HepG2 (cell line): Measurements from ENCODE around the gene CAV3. TPM values are rescaled to one million over a fixed set of nuclear protein-coding genes. Genes with fewer than 3 reads are reported as not detected.

Source experiments
- AHR ChIP-seq: IDR thresholded peaks from 2 replicates; pipeline ENCODE4 v1.6.1; 2018; ENCODE audit warnings: missing genetic modification reagents, missing compliant biosample characterization
- ATF7-NPFF ChIP-seq: sonication (generic); formaldehyde crosslinking; IDR thresholded peaks from 2 replicates; pipeline ENCODE4 v1.8.1; 2023; ENCODE audit warnings: mild to moderate bottlenecking, low read depth, missing genetic modification reagents, moderate library complexity
- CBX1 ChIP-seq: IDR thresholded peaks from one replicate; pipeline ENCODE4 v1.6.1; 2016; ENCODE audit warnings: antibody characterized with exemption, low read depth
- JUND ChIP-seq: sonication (generic); formaldehyde crosslinking; IDR thresholded peaks from 2 replicates; pipeline ENCODE4 v1.8.0; 2022; ENCODE audit warnings: mild to moderate bottlenecking, missing genetic modification reagents
- KLF16 ChIP-seq, 2 experiments: sonication (generic) in 1 of 2; formaldehyde crosslinking in 1 of 2; IDR thresholded peaks; 2 replicates each; pipeline versions ENCODE4 v1.6.1 to v1.8.0; 2016 to 2023; ENCODE audit warnings: missing genetic modification reagents in 2 of 2, missing compliant biosample characterization in 1 of 2
- MIXL1 ChIP-seq: IDR thresholded peaks from 2 replicates; pipeline ENCODE4 v1.6.1; 2016
- RARA ChIP-seq: IDR thresholded peaks from 2 replicates; pipeline ENCODE4 v1.6.1; 2016; ENCODE audit warnings: missing genetic modification reagents, missing compliant biosample characterization
- RXRA ChIP-seq: sonication (generic); formaldehyde crosslinking; IDR thresholded peaks from 2 replicates; pipeline ENCODE4 v1.5.1; 2020; ENCODE audit warnings: missing genetic modification reagents
- TAF15 ChIP-seq: fragments of 200-400 bp; formaldehyde crosslinking; IDR thresholded peaks from one replicate; pipeline ENCODE4 v1.6.1; 2018; ENCODE audit warnings: mild to moderate bottlenecking, low read depth, low read length; ENCODE audit not compliant: poor library complexity, severe bottlenecking
- TCF7L2 ChIP-seq: IDR thresholded peaks from 2 replicates; pipeline ENCODE4 v1.6.1; 2011; ENCODE audit warnings: mild to moderate bottlenecking, low read depth, low read length, moderate library complexity
- TMF1 ChIP-seq: sonication (generic); formaldehyde crosslinking; IDR thresholded peaks from 2 replicates; pipeline ENCODE4 v1.8.1; 2022; ENCODE audit warnings: low read depth, missing genetic modification reagents
- ZNF446 ChIP-seq: sonication (generic); formaldehyde crosslinking; IDR thresholded peaks from 2 replicates; pipeline ENCODE4 v1.5.0; 2020; ENCODE audit warnings: mild to moderate bottlenecking, missing genetic modification reagents
- ZNF501 ChIP-seq: sonication (generic); formaldehyde crosslinking; IDR thresholded peaks from 2 replicates; pipeline ENCODE4 v1.5.1; 2020; ENCODE audit warnings: mild to moderate bottlenecking, moderate library complexity, missing genetic modification reagents
- ZNF709 ChIP-seq: sonication (generic); formaldehyde crosslinking; IDR thresholded peaks from 2 replicates; pipeline ENCODE4 v1.5.0; 2020; ENCODE audit warnings: mild to moderate bottlenecking, missing genetic modification reagents
- ZNF768 ChIP-seq: sonication (generic); formaldehyde crosslinking; IDR thresholded peaks from 2 replicates; pipeline ENCODE4 v1.4.0; 2020; ENCODE audit warnings: missing genetic modification reagents
- ZNF773 ChIP-seq: sonication (generic); formaldehyde crosslinking; IDR thresholded peaks from 2 replicates; pipeline ENCODE4 v1.4.0; 2020; ENCODE audit warnings: missing genetic modification reagents, borderline replicate concordance
- ZNF792 ChIP-seq: IDR thresholded peaks from 2 replicates; pipeline ENCODE4 v1.6.1; 2016
- ZSCAN22 ChIP-seq: sonication (generic); formaldehyde crosslinking; IDR thresholded peaks from 2 replicates; pipeline ENCODE4 v1.4.0; 2020; ENCODE audit warnings: mild to moderate bottlenecking, missing genetic modification reagents
- polyA plus RNA-seq, 8 experiments: library from polyadenylated mRNA; depleted of rRNA in 3 of 8; stranded (reverse) in 7 of 8; unstranded in 1 of 8; fragments of >200 nt; fragmentation: Illumina TruSeq in 4 of 8; extraction: Trizol in 4 of 8; gene quantifications; 2 replicates each; pipeline versions ENCODE4 v1.2.1 to v1.2.3, GENCODE V29; 2011 to 2016; ENCODE audit warnings: low read depth in 4 of 8, missing spikeins in 1 of 8, mixed read lengths in 1 of 8; ENCODE audit not compliant: insufficient read depth in 1 of 8
- total RNA-seq, 5 experiments: library from RNA; depleted of rRNA; stranded (reverse); fragments of >200 nt; fragmentation: Illumina TruSeq; extraction: Trizol; gene quantifications; 2 replicates each; pipeline ENCODE4 v1.2.3, GENCODE V29; 2016; ENCODE audit warnings: low read depth in 1 of 5
- TF ChIP-seq, protein P1 (sequence below): sonication (generic); formaldehyde crosslinking; IDR thresholded peaks from 2 replicates; pipeline ENCODE4 v1.4.0; 2020; ENCODE audit warnings: missing genetic modification reagents, borderline replicate concordance
- TF ChIP-seq, protein P2 (sequence below): sonication (generic); formaldehyde crosslinking; IDR thresholded peaks from 2 replicates; pipeline ENCODE4 v1.4.0; 2020; ENCODE audit warnings: mild to moderate bottlenecking, low read depth, missing genetic modification reagents
- TF ChIP-seq, protein P3 (sequence below): IDR thresholded peaks from 2 replicates; pipeline ENCODE4 v1.4.0; 2020; ENCODE audit warnings: mild to moderate bottlenecking, missing genetic modification reagents
- TF ChIP-seq, protein P4 (sequence below): sonication (generic); formaldehyde crosslinking; IDR thresholded peaks from 2 replicates; pipeline ENCODE4 v1.8.0; 2022; ENCODE audit warnings: low read depth, missing genetic modification reagents

The CAV3 gene
- total and polyA plus RNA-seq, 2 of the 13 experiments (the other 11 are each of a cell fraction or from before 2014, with no cell fraction given), result not detected

DNA sequence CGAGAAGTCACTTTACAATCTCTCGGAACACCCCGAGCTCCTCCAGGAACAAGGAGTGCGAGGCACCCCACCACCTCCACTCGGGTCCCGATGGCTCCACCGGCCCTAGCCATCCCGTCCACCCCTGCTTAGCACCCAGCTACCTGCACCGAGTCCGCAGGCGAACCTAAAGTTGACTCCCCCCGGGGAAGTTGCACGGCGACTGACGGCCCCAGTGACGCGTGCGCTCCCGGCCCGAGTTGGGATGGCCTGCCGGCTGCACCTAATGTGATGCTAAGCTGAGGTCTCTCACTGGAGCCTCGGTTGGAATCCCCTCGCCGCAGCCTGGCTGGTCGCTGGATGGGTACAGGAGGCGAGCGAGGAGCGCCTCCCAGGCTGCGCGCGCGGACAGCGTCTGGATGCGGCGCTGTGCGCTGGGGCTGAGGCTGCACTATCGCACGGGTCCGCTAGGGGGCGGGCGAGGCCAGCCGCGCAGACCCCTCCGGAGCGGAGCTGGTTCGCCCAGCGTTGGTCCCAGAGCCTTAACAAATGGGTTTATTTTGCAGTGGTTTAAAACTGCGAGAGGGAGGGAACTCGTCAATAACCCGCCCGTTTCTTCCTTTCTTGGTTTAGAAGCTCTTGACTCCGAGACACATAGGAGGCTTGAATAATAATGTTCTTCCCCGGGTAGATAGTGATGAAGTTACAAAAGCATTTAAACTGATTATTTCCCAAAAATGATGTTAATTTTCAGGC is 35.7 kb downstream of the CAV3 start, which contains the start of gene OXTR (continued):
- TF ChIP-seq, protein P1, sequence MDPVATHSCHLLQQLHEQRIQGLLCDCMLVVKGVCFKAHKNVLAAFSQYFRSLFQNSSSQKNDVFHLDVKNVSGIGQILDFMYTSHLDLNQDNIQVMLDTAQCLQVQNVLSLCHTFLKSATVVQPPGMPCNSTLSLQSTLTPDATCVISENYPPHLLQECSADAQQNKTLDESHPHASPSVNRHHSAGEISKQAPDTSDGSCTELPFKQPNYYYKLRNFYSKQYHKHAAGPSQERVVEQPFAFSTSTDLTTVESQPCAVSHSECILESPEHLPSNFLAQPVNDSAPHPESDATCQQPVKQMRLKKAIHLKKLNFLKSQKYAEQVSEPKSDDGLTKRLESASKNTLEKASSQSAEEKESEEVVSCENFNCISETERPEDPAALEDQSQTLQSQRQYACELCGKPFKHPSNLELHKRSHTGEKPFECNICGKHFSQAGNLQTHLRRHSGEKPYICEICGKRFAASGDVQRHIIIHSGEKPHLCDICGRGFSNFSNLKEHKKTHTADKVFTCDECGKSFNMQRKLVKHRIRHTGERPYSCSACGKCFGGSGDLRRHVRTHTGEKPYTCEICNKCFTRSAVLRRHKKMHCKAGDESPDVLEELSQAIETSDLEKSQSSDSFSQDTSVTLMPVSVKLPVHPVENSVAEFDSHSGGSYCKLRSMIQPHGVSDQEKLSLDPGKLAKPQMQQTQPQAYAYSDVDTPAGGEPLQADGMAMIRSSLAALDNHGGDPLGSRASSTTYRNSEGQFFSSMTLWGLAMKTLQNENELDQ (CRISPR knock-in tag), result no peak
- TF ChIP-seq RXRA (CRISPR knock-in tag) (peak; percentile 42; the same call in 1 of the 2 replicates), MIXL1 (CRISPR knock-in tag) (no peak), KLF16 (CRISPR knock-in tag; IDR thresholded peaks at IDR 0.05) (no peak), AHR (CRISPR knock-in tag) (no peak), ATF7-NPFF (CRISPR knock-in tag) (no peak), ZNF501 (CRISPR knock-in tag) (peak; percentile 85), ZNF768 (peak; percentile 68; the same call in 1 of the 2 replicates), JUND (CRISPR knock-in tag) (no peak), TCF7L2 (no peak), ZNF792 (CRISPR knock-in tag) (peak; percentile 56; the same call in 1 of the 2 replicates), TMF1 (CRISPR knock-in tag) (no peak), CBX1 (no peak), ZNF446 (CRISPR knock-in tag) (no peak), TAF15 (no peak), ZNF709 (CRISPR knock-in tag) (no peak), RARA (no peak), ZSCAN22 (no peak), ZNF773 (CRISPR knock-in tag) (no peak)
- TF ChIP-seq, protein P2, sequence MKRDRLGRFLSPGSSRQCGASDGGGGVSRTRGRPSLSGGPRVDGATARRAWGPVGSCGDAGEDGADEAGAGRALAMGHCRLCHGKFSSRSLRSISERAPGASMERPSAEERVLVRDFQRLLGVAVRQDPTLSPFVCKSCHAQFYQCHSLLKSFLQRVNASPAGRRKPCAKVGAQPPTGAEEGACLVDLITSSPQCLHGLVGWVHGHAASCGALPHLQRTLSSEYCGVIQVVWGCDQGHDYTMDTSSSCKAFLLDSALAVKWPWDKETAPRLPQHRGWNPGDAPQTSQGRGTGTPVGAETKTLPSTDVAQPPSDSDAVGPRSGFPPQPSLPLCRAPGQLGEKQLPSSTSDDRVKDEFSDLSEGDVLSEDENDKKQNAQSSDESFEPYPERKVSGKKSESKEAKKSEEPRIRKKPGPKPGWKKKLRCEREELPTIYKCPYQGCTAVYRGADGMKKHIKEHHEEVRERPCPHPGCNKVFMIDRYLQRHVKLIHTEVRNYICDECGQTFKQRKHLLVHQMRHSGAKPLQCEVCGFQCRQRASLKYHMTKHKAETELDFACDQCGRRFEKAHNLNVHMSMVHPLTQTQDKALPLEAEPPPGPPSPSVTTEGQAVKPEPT (CRISPR knock-in tag), result no peak
- TF ChIP-seq, protein P3, sequence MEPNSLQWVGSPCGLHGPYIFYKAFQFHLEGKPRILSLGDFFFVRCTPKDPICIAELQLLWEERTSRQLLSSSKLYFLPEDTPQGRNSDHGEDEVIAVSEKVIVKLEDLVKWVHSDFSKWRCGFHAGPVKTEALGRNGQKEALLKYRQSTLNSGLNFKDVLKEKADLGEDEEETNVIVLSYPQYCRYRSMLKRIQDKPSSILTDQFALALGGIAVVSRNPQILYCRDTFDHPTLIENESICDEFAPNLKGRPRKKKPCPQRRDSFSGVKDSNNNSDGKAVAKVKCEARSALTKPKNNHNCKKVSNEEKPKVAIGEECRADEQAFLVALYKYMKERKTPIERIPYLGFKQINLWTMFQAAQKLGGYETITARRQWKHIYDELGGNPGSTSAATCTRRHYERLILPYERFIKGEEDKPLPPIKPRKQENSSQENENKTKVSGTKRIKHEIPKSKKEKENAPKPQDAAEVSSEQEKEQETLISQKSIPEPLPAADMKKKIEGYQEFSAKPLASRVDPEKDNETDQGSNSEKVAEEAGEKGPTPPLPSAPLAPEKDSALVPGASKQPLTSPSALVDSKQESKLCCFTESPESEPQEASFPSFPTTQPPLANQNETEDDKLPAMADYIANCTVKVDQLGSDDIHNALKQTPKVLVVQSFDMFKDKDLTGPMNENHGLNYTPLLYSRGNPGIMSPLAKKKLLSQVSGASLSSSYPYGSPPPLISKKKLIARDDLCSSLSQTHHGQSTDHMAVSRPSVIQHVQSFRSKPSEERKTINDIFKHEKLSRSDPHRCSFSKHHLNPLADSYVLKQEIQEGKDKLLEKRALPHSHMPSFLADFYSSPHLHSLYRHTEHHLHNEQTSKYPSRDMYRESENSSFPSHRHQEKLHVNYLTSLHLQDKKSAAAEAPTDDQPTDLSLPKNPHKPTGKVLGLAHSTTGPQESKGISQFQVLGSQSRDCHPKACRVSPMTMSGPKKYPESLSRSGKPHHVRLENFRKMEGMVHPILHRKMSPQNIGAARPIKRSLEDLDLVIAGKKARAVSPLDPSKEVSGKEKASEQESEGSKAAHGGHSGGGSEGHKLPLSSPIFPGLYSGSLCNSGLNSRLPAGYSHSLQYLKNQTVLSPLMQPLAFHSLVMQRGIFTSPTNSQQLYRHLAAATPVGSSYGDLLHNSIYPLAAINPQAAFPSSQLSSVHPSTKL (CRISPR knock-in tag), result peak; percentile 42; the same call in 1 of the 2 replicates
- TF ChIP-seq, protein P4, sequence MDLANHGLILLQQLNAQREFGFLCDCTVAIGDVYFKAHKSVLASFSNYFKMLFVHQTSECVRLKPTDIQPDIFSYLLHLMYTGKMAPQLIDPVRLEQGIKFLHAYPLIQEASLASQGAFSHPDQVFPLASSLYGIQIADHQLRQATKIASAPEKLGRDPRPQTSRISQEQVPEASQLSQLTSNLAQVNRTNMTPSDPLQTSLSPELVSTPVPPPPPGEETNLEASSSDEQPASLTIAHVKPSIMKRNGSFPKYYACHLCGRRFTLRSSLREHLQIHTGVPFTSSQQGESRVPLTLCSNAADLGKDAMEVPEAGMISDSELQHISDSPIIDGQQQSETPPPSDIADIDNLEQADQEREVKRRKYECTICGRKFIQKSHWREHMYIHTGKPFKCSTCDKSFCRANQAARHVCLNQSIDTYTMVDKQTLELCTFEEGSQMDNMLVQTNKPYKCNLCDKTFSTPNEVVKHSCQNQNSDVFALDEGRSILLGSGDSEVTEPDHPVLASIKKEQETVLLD (CRISPR knock-in tag), result no peak
